Measurements from ENCODE around the gene PLXNC1.

Gene PLXNC1

DNA sequence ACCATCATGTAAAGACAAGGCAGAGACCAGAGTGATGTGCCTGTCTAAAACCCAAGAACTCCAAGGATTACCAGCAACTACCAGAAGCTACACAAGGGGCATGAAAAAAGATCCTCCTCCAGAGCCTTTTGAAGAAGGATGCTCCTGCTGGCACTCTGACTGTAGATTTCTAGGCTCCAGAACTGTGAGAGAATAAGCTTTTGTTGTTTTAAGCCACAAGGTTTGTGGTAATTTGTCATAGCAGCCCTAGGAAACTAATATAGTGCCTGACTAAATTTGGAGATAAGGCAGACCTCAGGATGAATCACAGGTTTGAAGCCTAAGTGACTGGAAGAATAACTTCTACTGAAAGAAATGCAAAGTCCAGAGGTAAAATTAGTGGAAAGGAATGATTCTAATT lies 178.3 kb downstream of the PLXNC1 start:
- H3K36me3 ChIP-seq (ENCODE audit: control insufficient read depth, insufficient read depth, low read length) = peaks cover 46% of the 10 kb centered on the region
- no peak overlapping the region for H3K4me3 ChIP-seq (ENCODE audit: low read depth, low read length)
- no peaks in the 10 kb centered on the region for H3K4me1 ChIP-seq (ENCODE audit: control insufficient read depth, insufficient read depth, low read length)
- no peaks in the 10 kb centered on the region for H3K27me3 ChIP-seq (ENCODE audit: control insufficient read depth, insufficient read depth, low read length)
- H3K27ac ChIP-seq (ENCODE audit: low read depth, low read length) = no peak overlapping the region
- no peak overlapping the region for H3K9ac ChIP-seq (ENCODE audit: low read depth, low read length)
- 0 out of 2 replicates have a peak, but pooled peaks cover 4% of the 10 kb centered on the region for H3K9me3 ChIP-seq (ENCODE audit: control insufficient read depth, insufficient read depth, low read length)

- H3K4me1 ChIP-seq (ENCODE audit: control insufficient read depth, insufficient read depth, low read length) = no peaks in the 10 kb centered on the region
- no peaks in the 10 kb centered on the region for H3K9me3 ChIP-seq (ENCODE audit: control insufficient read depth, insufficient read depth, low read length)
- no peak overlapping the region for H3K4me3 ChIP-seq (ENCODE audit: low read depth, low read length)
- peaks cover 39% of the 10 kb centered on the region for H3K36me3 ChIP-seq (ENCODE audit: control insufficient read depth, insufficient read depth, low read length)
- H3K9ac ChIP-seq (ENCODE audit: low read depth, low read length) = no peak overlapping the region
- no peak overlapping the region for H3K27ac ChIP-seq (ENCODE audit: low read depth, low read length)
- no peaks in the 10 kb centered on the region for H3K27me3 ChIP-seq (ENCODE audit: control insufficient read depth, insufficient read depth, low read length)
Measured at GRCh38 chr12:94327809-94328208, 179.4 kb downstream of the PLXNC1 start.

DNA sequence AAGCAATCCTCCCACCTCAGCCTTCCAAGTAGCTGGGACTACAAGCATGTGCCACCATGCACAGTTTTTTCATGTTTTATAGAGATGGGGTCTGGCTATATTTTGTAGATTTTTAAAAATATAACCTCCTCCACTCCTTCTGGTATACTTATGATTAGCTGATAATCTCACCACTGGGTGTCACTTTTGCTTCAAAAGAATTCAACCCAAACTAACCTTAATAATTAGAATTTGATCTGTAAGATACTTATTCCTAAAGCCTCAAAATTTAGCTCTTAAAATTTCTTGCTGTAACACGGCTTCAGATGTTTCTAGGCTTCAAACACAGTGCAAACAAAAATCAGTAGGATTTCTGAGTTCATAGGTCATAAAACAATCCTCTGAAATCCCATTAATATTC lies 181.0 kb downstream of the PLXNC1 start:
- H3K27me3 ChIP-seq (ENCODE audit: control insufficient read depth, insufficient read depth, low read length) = no peaks in the 10 kb centered on the region
- no peak overlapping the region for H3K9ac ChIP-seq (ENCODE audit: low read depth, low read length)
- H3K36me3 ChIP-seq (ENCODE audit: control insufficient read depth, insufficient read depth, low read length) = peaks cover 33% of the 10 kb centered on the region
- H3K9me3 ChIP-seq (ENCODE audit: control insufficient read depth, insufficient read depth, low read length) = no peaks in the 10 kb centered on the region
- H3K4me1 ChIP-seq (ENCODE audit: control insufficient read depth, insufficient read depth, low read length) = peaks cover 11% of the 10 kb centered on the region
- no peak overlapping the region for H3K4me3 ChIP-seq (ENCODE audit: low read depth, low read length)
- H3K27ac ChIP-seq (ENCODE audit: low read depth, low read length) = no peak overlapping the region

- Histone ChIP-seq H3K27ac (ENCODE audit: low read depth, low read length) (no peak overlapping the region), H3K27me3 (ENCODE audit: control insufficient read depth, insufficient read depth, low read length) (no peaks in the 10 kb centered on the region), H3K9me3 (ENCODE audit: control insufficient read depth, insufficient read depth, low read length) (no peaks in the 10 kb centered on the region)
Measured at GRCh38 chr12:94333396-94333795, 185.0 kb downstream of the PLXNC1 start.

DNA sequence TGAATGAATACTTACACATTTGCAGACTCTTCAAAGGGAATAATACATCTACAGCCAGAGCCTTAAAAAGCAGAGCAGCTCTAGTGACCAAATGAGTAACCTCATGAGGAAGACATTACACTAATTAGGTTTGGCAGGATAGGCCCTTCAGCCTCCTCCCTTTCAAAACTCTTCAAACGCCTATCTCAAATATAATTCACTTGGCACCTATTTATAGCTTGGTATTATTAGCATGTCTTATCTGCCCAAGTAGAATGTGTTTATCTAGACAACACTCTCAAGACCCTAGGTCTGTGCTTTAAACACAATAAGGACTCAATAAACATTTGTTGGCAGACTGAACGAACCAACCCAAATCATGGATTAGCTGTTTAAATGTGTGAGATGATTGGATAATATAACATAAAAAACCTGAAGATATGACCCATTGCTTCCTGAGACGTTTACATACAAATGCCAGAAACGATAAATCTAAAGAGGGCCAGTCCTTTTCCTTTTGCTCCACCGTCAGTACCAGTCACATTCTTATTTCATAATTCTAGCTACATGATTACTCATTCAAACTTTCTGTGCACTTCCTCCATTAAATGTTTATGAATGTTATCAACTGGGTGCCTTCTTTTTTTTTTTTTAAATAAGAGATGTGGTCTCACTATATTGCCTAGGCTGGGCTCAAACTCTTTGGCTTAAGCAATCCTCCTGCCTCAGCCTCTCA lies 188.0 kb downstream of the PLXNC1 start:
- Histone ChIP-seq H3K27me3 (ENCODE audit: control insufficient read depth, insufficient read depth, low read length) (no peaks in the 10 kb centered on the region), H3K9ac (ENCODE audit: low read depth, low read length) (no peak overlapping the region), H3K4me1 (ENCODE audit: control insufficient read depth, insufficient read depth, low read length) (peaks cover 11% of the 10 kb centered on the region), H3K36me3 (ENCODE audit: control insufficient read depth, insufficient read depth, low read length) (peaks cover 6% of the 10 kb centered on the region), H3K9me3 (ENCODE audit: control insufficient read depth, insufficient read depth, low read length) (no peaks in the 10 kb centered on the region), H3K27ac (ENCODE audit: low read depth, low read length) (no peak overlapping the region), H3K4me3 (ENCODE audit: low read depth, low read length) (no peak overlapping the region)

More at GRCh38 chr12:94333396-94333795, 185.0 kb downstream of the PLXNC1 start:
- Histone ChIP-seq H3K9ac (ENCODE audit: low read depth, low read length) (no peak overlapping the region), H3K36me3 (ENCODE audit: control insufficient read depth, insufficient read depth, low read length) (peaks cover 22% of the 10 kb centered on the region), H3K4me1 (ENCODE audit: control insufficient read depth, insufficient read depth, low read length) (peaks cover 11% of the 10 kb centered on the region), H3K4me3 (ENCODE audit: low read depth, low read length) (no peak overlapping the region)

DNA sequence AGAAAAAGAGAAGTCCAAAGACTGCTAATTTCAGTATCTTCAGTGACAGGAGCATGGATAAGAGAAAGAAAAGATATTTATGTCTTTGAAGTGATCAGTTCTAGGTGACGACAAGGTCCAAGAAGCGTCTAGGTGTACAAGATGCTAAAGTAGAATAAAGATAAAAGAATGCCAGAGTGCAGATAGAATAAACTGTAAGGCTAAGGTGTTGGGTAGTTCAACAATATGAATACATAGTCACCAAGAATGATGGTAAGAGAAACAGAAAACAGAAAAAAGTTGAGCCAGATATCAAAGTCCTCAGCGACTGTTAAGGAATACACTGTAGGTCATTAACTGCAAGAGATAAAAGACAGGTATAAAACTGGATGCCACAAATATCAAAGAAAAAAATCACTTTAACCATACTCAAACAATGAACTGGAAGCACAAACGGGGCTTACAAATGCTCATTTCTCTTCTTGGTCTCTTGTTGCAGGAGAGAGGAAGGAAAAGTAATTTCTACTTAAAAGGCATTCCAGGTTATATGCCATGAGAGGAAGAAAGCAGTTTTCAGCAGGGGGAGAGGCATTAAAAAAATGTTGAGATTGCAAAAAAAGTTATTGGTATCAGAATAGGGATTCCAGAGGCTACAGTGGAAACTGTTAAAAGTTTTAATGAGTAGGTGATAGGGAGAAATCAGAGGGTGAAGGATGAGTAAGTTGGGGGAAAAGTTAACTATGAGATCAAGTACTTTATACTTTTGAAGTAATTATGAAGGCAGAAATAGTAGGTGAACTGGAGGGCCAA lies 189.8 kb downstream of the PLXNC1 start:
- H3K36me3 ChIP-seq (ENCODE audit: control insufficient read depth, insufficient read depth, low read length) = no peaks in the 10 kb centered on the region
- peaks cover 10% of the 10 kb centered on the region for H3K4me1 ChIP-seq (ENCODE audit: control insufficient read depth, insufficient read depth, low read length)
- H3K9me3 ChIP-seq (ENCODE audit: control insufficient read depth, insufficient read depth, low read length) = no peaks in the 10 kb centered on the region
- H3K27me3 ChIP-seq (ENCODE audit: control insufficient read depth, insufficient read depth, low read length) = no peaks in the 10 kb centered on the region
- no peak overlapping the region for H3K4me3 ChIP-seq (ENCODE audit: low read depth, low read length)
- H3K27ac ChIP-seq (ENCODE audit: low read depth, low read length) = no peak overlapping the region
- H3K9ac ChIP-seq (ENCODE audit: low read depth, low read length) = no peak overlapping the region

DNA sequence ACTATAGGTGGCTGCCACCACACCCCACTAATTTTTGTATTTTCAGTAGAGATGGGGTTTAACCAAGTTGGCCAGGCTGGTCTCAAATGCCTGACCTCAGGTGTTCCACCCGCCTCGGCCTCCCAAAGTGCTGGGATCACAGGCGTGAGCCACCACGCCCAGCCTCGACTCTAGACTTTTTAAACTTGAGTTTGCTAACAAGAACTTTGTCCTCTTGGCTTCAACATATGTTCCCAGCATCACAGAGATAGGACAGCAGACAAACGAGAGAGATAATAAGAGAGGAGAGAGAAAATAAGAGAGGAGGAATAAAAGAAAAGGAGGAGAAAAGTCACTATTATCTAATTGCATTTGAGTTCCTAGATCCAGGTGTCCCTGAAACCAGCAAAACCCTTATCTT lies 192.2 kb downstream of the PLXNC1 start:
- Histone ChIP-seq H3K4me3 (ENCODE audit: low read depth, low read length) (no peak overlapping the region), H3K9ac (ENCODE audit: low read depth, low read length) (no peak overlapping the region), H3K27ac (ENCODE audit: low read depth, low read length) (no peak overlapping the region), H3K36me3 (ENCODE audit: control insufficient read depth, insufficient read depth, low read length) (no peaks in the 10 kb centered on the region), H3K4me1 (ENCODE audit: control insufficient read depth, insufficient read depth, low read length) (no peaks in the 10 kb centered on the region), H3K9me3 (ENCODE audit: control insufficient read depth, insufficient read depth, low read length) (no peaks in the 10 kb centered on the region), H3K27me3 (ENCODE audit: control insufficient read depth, insufficient read depth, low read length) (no peaks in the 10 kb centered on the region)

DNA sequence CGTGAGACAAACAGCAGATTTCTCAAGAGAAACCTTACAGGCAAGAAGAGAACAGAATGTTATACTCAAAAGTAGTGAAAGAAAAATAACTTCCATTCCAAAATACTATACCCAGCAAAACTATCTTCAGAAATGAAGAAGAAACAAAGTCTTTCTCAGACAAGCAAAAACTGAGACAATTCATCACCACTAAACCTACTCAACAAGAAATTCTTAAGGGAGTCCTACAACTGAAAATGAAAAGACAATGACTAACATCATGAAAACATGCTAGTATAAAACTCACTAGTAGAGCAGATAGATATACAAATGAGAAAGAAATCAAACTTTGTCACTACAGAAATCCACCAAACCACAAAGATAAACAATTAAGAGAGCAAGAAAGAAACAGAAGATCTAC lies 204.8 kb downstream of the PLXNC1 start:
- Histone ChIP-seq H3K4me1 (ENCODE audit: control insufficient read depth, insufficient read depth, low read length) (no peaks in the 10 kb centered on the region), H3K36me3 (ENCODE audit: control insufficient read depth, insufficient read depth, low read length) (no peaks in the 10 kb centered on the region; the same call in 1 of the 2 replicates), H3K9me3 (ENCODE audit: control insufficient read depth, insufficient read depth, low read length) (peaks cover 15% of the 10 kb centered on the region), H3K27ac (ENCODE audit: low read depth, low read length) (no peak overlapping the region), H3K9ac (ENCODE audit: low read depth, low read length) (no peak overlapping the region), H3K27me3 (ENCODE audit: control insufficient read depth, insufficient read depth, low read length) (no peaks in the 10 kb centered on the region), H3K4me3 (ENCODE audit: low read depth, low read length) (no peak overlapping the region)
